Measurements from ENCODE around the gene PDE6G. TPM values are rescaled to one million over a fixed set of nuclear protein-coding genes. Genes with fewer than 3 reads are reported as not detected.

The PDE6G gene
- total and polyA plus RNA-seq, 2 of the 13 experiments (the other 11 are each of a cell fraction or from before 2014, with no cell fraction given) = 1.4 to 6.7 TPM

DNA sequence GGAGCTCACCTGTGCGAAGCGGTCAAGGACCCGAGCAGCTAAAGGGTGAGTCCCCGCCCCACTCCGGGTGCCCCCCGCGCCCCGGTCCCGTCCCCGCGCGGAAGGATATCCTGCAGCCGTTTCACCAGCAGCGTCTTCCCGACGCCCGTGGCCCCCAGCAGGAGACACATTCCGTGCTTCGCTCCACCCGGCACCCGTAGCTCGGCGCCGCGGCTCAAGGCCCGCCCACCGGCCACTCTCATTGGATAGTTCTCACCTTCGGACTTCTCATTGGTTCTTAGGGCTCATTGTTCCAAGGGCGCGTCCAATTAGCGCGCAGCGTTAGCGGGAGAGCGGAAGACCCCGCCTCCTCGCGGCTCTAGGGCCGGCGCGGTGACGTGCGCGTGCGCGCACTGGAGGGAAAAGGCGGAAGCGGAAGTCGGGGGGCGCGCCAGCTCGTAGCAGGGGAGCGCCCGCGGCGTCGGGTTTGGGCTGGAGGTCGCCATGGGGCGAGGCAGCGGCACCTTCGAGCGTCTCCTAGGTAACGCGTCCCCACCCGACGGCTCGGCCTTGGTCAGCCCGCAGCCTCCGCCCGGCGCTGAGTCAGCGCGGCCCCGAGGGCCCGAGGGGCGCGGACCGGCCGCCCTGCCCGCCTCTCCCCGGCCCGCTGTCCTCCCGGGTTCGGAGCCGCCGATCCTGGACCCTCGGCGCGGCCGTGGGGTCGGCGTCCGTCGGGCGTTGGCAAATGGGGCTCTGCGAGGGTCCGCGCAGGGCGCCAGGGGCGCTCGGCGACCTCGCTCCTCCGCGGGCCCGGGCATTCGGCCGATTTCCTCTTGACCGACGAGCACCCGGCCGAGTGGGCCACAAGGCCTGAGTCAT, 27.5 kb upstream of the PDE6G start, which contains the start of the genes ARL16 and HGS (continued):
- TF ChIP-seq ZNF280D (CRISPR knock-in tag; IDR thresholded peaks at IDR 0.05) (no peak), TAF15 (IDR thresholded peaks at IDR 0.05; ENCODE audit: low read depth, low read length, poor library complexity, severe bottlenecking) (no peak), ZNF513 (CRISPR knock-in tag; conservative IDR thresholded peaks at IDR 0.05) (no peak), MLX (CRISPR knock-in tag; IDR thresholded peaks at IDR 0.05) (peak; percentile 36; the same call in 1 of the 2 replicates), MTA1 (CRISPR knock-in tag; IDR thresholded peaks at IDR 0.05; ENCODE audit: borderline replicate concordance) (no peak; the same call in 1 of the 2 replicates), ZNF672 (CRISPR knock-in tag; IDR thresholded peaks at IDR 0.05) (no peak), RAD51 (IDR thresholded peaks at IDR 0.05; ENCODE audit: borderline replicate concordance) (no peak), IRF2 (CRISPR knock-in tag; IDR thresholded peaks at IDR 0.05) (peak; percentile 43; the same call in 1 of the 2 replicates), NR2F1 (CRISPR knock-in tag; IDR thresholded peaks at IDR 0.05) (no peak), SAP130 (CRISPR knock-in tag; IDR thresholded peaks at IDR 0.05; ENCODE audit: low read depth) (peak; percentile 98), ZNF256 (CRISPR knock-in tag; conservative IDR thresholded peaks at IDR 0.05) (no peak), TCF7 (IDR thresholded peaks at IDR 0.05; ENCODE audit: low read depth) (no peak), DNMT1 (CRISPR knock-in tag; IDR thresholded peaks at IDR 0.05) (peak; percentile 74), ZNF879 (CRISPR knock-in tag; IDR thresholded peaks at IDR 0.05) (no peak), NCOR1 (IDR thresholded peaks at IDR 0.05; ENCODE audit: borderline replicate concordance, low read length) (peak; percentile 49; the same call in 1 of the 2 replicates), ZC3H4 (CRISPR knock-in tag; IDR thresholded peaks at IDR 0.05; ENCODE audit: borderline replicate concordance) (no peak), MTF2 (CRISPR knock-in tag; IDR thresholded peaks at IDR 0.05; ENCODE audit: borderline replicate concordance) (no peak; the same call in 1 of the 2 replicates), MBNL3 (CRISPR knock-in tag; conservative IDR thresholded peaks at IDR 0.05) (no peak), KDM5B (CRISPR knock-in tag; IDR thresholded peaks at IDR 0.05; ENCODE audit: borderline replicate concordance) (peak; percentile 55; the same call in 1 of the 2 replicates), CREBL2 (CRISPR knock-in tag; IDR thresholded peaks at IDR 0.05; ENCODE audit: borderline replicate concordance) (no peak)
- TF ChIP-seq, protein P1, sequence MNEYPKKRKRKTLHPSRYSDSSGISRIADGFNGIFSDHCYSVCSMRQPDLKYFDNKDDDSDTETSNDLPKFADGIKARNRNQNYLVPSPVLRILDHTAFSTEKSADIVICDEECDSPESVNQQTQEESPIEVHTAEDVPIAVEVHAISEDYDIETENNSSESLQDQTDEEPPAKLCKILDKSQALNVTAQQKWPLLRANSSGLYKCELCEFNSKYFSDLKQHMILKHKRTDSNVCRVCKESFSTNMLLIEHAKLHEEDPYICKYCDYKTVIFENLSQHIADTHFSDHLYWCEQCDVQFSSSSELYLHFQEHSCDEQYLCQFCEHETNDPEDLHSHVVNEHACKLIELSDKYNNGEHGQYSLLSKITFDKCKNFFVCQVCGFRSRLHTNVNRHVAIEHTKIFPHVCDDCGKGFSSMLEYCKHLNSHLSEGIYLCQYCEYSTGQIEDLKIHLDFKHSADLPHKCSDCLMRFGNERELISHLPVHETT (CRISPR knock-in tag; conservative IDR thresholded peaks at IDR 0.05) = 0 out of 2 replicates have a peak, but pooled peaks have one; percentile 74
